ENCODE data around the gene RORC.
"Not testable (repeated sequence)": the region's sequence is repeated elsewhere in the genome, so short reads cannot be mapped to it uniquely, and the experiment has no call there.

DNA sequence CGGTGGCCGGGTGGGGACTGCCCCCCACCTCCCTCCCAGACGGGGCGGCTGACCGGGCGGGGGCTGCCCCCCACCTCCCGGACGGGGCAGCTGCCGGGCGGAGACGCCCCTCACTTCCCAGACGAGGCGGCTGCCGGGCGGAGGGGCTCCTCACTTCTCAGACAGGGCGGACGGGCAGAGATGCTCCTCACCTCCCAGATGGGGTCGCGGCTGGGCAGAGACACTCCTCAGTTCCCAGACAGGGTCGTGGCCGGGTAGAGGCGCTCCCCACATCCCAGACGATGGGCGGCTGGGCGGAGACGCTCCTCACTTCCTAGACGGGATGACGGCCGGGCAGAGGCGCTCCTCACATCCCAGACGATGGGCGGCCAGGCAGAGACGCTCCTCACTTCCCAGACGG lies 62.3 kb downstream of the RORC start:
- TF ChIP-seq, protein P1, sequence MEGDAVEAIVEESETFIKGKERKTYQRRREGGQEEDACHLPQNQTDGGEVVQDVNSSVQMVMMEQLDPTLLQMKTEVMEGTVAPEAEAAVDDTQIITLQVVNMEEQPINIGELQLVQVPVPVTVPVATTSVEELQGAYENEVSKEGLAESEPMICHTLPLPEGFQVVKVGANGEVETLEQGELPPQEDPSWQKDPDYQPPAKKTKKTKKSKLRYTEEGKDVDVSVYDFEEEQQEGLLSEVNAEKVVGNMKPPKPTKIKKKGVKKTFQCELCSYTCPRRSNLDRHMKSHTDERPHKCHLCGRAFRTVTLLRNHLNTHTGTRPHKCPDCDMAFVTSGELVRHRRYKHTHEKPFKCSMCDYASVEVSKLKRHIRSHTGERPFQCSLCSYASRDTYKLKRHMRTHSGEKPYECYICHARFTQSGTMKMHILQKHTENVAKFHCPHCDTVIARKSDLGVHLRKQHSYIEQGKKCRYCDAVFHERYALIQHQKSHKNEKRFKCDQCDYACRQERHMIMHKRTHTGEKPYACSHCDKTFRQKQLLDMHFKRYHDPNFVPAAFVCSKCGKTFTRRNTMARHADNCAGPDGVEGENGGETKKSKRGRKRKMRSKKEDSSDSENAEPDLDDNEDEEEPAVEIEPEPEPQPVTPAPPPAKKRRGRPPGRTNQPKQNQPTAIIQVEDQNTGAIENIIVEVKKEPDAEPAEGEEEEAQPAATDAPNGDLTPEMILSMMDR (IDR thresholded peaks at IDR 0.05 in 2 of 3, conservative IDR thresholded peaks at IDR 0.05 in 1 of 3; ENCODE audit: borderline replicate concordance in 1 of 3, insufficient read depth in 1 of 3, low read depth in 2 of 3, low read length in 2 of 3) = not testable (repeated sequence)
- not testable (repeated sequence) for TF ChIP-seq POLR2AphosphoS5 (IDR thresholded peaks at IDR 0.05; ENCODE audit: low read depth, low read length); EZH2 (IDR thresholded peaks at IDR 0.05); JUND (IDR thresholded peaks at IDR 0.05)
